Coronary artery (tissue), 2 donors: ENCODE data around the gene MRPS16.

ENCODE experiments used
- DNase-seq: peaks from one replicate; pipeline ENCODE4 v3.0.0-alpha.2; 2017; ENCODE audit warnings: low spot score
- H3K27ac ChIP-seq, 2 donors: fragments of 200-600 bp; sonication (generic); one replicate each; pipeline ENCODE4 v1.5.1; 2016 to 2019
- H3K4me3 ChIP-seq: fragments of 200-600 bp; sonication (generic); 2 replicates; pipeline ENCODE4 v1.5.1; 2016; ENCODE audit warnings: mild to moderate bottlenecking, moderate library complexity
- CTCF ChIP-seq: fragments of 200-600 bp; sonication (generic); IDR thresholded peaks from one replicate; pipeline ENCODE4 v1.5.1; 2019; ENCODE audit warnings: antibody characterized with exemption

The MRPS16 gene

DNA sequence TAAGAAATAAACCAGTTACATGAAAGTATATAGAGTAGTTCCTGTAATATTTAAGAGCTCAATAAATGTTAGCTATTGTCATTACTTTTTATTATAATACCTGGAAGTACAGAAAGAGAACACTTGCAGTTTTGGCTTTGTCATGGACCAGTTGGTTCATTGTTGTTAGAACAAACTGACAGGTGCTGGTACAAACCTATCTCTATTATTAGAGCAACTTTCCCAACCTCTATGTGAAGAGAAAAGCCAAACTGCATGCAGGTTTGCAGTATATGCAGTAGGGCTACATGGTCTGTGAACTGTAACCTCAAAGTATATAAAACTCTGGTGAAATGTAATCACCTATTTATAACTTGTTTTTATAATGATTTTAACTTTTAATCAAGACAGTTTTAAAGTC is 25.8 kb downstream of the MRPS16 start:
- Histone ChIP-seq H3K4me3 (no peak overlapping the region), H3K27ac (no peak overlapping the region)
- no peak for TF ChIP-seq CTCF
- DNase-seq, result no peak

DNA sequence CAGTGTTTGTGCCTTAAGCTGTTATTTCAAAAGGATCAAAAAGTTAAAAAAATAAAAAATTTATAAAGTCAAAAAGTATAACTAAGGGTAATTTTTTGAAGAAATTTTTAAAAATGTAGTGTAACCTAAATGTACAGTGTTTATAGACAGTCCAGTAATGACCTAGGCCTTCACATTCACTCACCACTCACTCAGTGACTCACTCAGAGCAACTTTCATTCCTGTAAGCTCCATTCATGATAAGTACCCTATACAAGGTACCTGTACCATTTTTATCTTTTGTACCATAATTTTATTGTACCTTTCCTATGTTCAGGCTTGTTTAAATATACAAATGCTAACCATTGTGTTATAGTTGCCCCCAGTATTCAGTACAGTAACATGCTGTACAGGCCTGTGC is 26.9 kb downstream of the MRPS16 start:
- no peak for DNase-seq
- no peak for TF ChIP-seq CTCF
- H3K4me3 ChIP-seq, result no peak overlapping the region
- H3K27ac ChIP-seq, result no peak overlapping the region

DNA sequence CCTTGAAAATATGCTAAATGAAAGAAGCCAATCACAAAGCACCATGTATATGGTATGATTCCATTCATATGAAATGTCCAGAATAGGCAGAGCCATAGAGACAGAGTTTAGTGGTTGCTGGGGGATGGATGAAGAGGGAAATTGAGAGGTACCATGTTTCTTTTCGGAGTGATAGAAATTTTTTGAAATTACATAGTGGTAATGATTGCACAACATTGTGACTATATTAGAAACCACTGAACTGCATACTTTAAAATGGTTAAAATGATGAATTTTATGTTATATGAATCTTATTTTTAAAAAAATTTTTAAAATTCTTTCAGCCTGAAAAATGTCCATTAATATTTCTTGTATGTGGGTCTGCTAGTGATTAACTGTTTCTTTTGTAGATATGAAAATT is 31.5 kb downstream of the MRPS16 start:
- no peak for DNase-seq
- H3K4me3 ChIP-seq, result no peak overlapping the region
- H3K27ac ChIP-seq, result no peak overlapping the region
- no peak for TF ChIP-seq CTCF

DNA sequence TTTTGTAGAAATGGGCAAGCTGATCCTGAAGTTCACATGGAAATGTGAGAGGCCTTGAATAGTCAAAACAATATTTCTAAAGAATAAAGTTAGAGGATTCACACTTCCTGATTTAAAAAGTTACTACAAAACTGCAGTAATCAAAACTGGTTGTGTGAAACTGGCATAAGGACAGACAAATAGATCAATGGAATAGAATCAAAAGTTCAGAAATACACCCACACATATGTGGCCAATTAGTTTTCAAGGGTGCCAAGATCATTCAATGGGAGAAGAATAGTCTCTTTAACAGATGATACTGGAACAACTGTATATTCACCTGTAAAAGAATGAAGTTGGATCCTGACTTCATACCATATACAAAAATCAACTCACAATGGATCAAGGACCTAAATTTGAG is 33.1 kb downstream of the MRPS16 start:
- TF ChIP-seq CTCF, result no peak
- no peak for DNase-seq
- no peak overlapping the region for H3K27ac ChIP-seq
- H3K4me3 ChIP-seq, result no peak overlapping the region

DNA sequence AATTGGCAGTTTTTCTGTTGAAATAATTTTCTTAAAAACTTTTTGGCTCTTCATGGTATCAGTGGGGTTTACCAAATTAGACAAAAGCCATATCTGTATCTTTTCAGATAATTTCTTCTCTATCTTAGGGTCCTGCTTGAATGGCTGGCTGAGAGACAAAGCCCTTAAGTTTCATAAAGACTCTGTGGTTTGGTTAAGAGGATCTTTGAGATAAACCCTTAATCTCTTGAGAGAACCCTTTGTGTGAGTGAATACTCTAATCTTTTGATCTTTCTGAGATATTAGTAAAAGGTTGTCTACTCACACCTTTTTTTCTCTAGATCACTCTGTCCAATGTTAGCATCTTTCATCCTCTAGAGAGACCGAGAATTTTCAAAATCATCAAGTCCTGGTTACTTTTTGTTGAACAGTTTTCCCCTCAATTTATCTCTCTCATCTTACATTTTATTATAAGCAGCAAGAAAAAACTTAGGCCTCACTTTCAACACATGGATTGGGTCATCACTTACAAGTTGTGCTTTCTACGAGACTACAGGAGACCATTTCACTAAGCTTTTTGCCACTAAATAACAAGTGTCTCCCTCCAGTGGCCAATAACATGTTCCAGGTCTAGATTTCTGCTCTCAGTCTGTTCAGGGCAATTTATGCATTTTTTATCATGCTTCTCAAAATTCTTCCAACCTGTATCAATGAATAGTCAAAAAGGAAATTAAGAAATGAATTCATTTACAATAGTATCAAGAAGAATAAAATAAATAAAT is 33.8 kb downstream of the MRPS16 start:
- TF ChIP-seq CTCF, result no peak
- H3K27ac ChIP-seq, result no peak overlapping the region
- H3K4me3 ChIP-seq, result no peak overlapping the region
- DNase-seq, result no peak

DNA sequence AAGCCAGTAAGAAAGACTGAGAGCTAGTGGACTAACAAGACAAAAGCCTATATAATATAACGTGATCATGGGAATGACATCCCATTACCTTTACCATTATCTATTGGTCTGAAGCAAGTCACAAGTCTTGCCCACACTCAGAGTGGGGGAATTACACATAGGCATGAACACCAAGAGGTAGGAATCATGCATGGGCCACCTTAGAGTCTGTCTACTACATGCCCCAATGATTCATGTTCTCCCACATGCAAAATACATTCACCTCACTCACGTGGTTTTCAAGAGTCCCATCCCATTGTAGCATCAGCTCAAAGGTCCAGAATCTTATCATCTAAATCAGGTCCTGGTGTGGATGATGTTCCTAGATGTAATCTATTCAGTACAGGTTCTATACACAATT is 34.8 kb downstream of the MRPS16 start:
- no peak for DNase-seq
- Histone ChIP-seq H3K27ac (no peak overlapping the region), H3K4me3 (no peak overlapping the region)
- TF ChIP-seq CTCF, result no peak

- H3K27ac ChIP-seq, result no peak overlapping the region
- no peak overlapping the region for H3K4me3 ChIP-seq
- no peak for TF ChIP-seq CTCF
- DNase-seq, result no peak
Observed at GRCh38 chr10:73215749-73216148, 36.7 kb downstream of the MRPS16 start.
